ENCODE data around the gene TBX19.

TBX19 gene

DNA sequence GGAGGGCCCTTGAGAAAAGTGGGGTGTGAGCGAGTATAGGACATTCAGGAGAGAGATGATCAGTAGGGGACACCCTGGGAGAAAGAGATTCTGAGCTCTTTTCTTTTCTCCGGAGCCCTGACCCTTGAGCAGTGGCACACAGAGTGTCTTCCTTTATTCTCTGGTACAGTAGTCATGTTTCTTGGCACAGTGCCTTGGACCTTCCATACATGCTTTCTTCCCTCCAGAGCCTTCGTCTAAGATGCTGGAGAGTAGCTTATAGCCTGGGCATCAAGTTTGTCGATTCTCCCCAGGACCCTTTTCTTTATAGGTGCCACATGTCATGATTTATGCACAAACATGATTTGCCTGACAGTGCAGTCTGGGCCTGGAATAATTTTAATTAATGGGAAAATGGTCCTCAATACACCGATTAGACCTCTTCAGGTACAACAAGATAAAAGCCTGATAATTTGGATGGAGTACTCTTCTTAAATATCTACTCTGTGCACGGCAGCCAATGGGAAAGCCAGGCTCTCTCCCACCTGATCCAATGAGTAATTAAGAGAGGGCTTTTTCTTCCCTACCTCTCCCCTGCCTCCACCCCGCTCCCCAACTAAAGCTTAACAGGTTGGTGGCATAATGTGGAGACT, at the start of gene TBX19:
Gene TBX19, plus strand, starts transcription at position 582 of the 632 bp plus-strand sequence. CDS start 214 bp downstream, outside the sequence.
- no peaks in the 10 kb centered on the region for H3K27me3 ChIP-seq (replicated peaks)
- TF ChIP-seq, protein P1, sequence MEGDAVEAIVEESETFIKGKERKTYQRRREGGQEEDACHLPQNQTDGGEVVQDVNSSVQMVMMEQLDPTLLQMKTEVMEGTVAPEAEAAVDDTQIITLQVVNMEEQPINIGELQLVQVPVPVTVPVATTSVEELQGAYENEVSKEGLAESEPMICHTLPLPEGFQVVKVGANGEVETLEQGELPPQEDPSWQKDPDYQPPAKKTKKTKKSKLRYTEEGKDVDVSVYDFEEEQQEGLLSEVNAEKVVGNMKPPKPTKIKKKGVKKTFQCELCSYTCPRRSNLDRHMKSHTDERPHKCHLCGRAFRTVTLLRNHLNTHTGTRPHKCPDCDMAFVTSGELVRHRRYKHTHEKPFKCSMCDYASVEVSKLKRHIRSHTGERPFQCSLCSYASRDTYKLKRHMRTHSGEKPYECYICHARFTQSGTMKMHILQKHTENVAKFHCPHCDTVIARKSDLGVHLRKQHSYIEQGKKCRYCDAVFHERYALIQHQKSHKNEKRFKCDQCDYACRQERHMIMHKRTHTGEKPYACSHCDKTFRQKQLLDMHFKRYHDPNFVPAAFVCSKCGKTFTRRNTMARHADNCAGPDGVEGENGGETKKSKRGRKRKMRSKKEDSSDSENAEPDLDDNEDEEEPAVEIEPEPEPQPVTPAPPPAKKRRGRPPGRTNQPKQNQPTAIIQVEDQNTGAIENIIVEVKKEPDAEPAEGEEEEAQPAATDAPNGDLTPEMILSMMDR (IDR thresholded peaks at IDR 0.05; ENCODE audit: low read depth, low read length, missing control alignments): no peak
- in situ Hi-C loops (cut with HindIII; ENCODE audit: low pct_ligation_motif_present, low sequenced_read_pairs): no loop called here
- DNase-seq: no peak
- H3K36me3 ChIP-seq (replicated peaks): no peaks in the 10 kb centered on the region
- H3K4me3 ChIP-seq (ENCODE audit: low read depth, low read length): no peak within 1 kb of the TSS
- H3K27ac ChIP-seq: no peak within 1 kb of the TSS

DNA sequence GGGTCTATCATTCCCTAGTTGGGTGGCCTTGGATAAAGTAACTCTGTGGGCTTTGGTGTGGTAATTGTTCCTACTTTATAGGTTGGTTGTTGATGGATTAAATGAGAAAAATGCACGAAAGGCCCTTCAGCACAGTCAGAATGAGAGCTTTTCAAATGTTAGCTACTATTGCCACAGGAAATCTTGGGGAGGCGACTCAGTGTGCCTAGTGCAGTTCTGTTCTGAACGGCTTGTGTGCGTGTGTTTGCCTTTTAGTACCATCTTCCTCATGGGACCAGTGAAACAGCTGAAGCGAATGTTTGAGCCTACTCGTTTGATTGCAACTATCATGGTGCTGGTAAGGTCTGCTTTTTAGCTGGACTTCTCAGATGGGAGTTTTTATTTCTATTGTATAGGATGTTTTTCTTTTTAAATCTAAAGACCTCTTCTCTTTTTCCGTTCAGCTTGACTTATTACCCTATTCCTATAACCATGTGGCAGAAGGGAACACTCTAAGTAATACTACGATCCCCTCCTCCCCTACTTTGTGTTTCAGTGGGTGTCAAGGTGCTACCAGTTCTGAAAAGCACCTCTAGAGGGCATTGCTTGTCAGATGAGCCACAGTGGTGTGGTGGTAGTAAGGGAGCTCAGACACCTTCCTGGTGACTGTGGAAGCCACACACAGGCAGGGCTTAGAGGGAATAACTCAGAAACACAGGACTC, 45.7 kb upstream of the TBX19 start:
- peak; percentile 53 for DNase-seq
- in situ Hi-C loops (cut with HindIII; ENCODE audit: low pct_ligation_motif_present, low sequenced_read_pairs): no loop called here
- Histone ChIP-seq H3K27me3 (replicated peaks) (no peaks in the 10 kb centered on the region), H3K4me3 (ENCODE audit: low read depth, low read length) (no peak overlapping the region), H3K36me3 (replicated peaks) (peaks cover 31% of the 10 kb centered on the region), H3K27ac (no peak overlapping the region)
- TF ChIP-seq, protein P1 (IDR thresholded peaks at IDR 0.05; ENCODE audit: low read depth, low read length, missing control alignments): peak; percentile 84

DNA sequence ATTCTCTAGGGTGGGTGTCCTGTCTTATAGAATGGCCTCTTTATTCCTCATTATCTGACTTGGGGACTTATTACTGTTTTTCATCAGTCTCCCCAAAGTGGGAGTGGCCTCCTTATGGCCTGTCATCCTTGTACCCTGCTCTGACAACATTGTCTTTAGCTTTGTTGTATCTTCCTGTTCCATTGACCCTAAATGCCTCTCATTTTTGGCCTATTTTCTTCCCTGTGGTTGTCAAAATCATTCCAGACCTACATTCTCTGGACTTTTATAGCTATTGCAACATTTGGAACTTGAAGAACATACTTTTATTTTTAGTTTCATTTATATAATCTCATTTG, 45.2 kb upstream of the TBX19 start:
- Histone ChIP-seq H3K27ac (no peak overlapping the region), H3K27me3 (replicated peaks) (no peaks in the 10 kb centered on the region), H3K4me3 (ENCODE audit: low read depth, low read length) (no peak overlapping the region), H3K36me3 (replicated peaks) (peaks cover 31% of the 10 kb centered on the region)
- DNase-seq: no peak
- in situ Hi-C loops (cut with HindIII; ENCODE audit: low pct_ligation_motif_present, low sequenced_read_pairs): no loop called here
- TF ChIP-seq, protein P1 (IDR thresholded peaks at IDR 0.05; ENCODE audit: low read depth, low read length, missing control alignments): no peak

DNA sequence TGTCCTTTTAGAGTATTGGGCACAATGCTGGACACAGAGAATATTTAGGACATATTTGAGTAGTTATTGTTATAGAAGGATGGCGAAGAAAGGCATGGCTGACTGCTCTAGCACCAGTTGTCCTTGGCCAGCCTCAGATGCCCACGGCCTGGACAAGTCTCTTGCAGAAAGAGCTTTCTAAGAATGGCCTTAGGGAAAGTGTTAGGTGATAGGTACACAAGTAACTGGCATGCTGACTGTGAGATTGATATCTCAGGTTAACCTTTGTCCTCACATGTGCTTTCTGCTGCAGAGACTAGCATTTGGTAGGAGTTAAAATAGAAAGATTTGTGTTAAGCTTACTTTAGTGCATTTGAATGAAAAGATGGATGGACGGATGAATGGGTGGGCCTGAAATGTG, 44.7 kb upstream of the TBX19 start:
- Histone ChIP-seq H3K4me3 (ENCODE audit: low read depth, low read length) (no peak overlapping the region), H3K27me3 (replicated peaks) (no peaks in the 10 kb centered on the region), H3K36me3 (replicated peaks) (peaks cover 31% of the 10 kb centered on the region), H3K27ac (no peak overlapping the region)
- TF ChIP-seq, protein P1 (IDR thresholded peaks at IDR 0.05; ENCODE audit: low read depth, low read length, missing control alignments): no peak
- DNase-seq: no peak
- in situ Hi-C loops (cut with HindIII; ENCODE audit: low pct_ligation_motif_present, low sequenced_read_pairs): no loop called here

DNA sequence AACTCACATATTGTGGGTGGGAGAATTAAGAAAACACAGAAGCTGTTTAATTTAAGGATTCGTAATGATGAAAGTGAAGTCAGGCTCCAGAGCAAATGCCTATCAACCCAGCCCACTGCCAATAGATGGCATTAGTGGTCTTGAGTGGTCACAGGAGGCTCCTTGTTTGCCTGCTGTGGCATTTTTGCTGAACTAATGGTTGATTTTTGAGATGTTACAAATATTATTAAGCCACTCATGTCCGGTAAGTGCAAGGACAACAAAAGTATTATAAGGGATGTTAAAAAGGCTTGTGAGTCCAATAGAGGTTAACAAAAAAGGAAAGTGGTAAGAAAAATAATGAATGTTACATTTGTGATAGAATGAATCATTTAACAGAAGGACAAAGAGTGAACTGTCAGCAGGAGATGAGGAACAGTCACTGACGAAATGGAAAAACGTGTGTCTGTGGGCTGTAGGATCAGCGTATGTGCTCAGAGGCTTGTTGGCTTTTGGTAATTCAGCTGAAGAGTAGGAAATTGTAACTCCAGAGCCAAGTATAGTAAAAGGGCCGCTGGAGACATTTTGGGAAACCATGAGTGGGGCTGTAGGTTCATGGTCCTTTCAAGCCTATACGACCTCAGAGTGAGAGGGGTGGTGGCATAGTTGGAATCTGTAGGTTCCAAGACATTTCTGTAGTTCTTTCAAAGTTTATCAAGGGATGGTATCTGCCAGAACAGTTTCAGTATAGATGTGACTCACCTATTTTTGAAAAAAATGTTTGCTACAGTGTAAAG, 43.7 kb upstream of the TBX19 start:
- H3K36me3 ChIP-seq (replicated peaks): peaks cover 31% of the 10 kb centered on the region
- DNase-seq: no peak

More for the DNA sequence above, 43.7 kb upstream of the TBX19 start:
- no peaks in the 10 kb centered on the region for H3K27me3 ChIP-seq (replicated peaks)
- H3K4me3 ChIP-seq (ENCODE audit: low read depth, low read length): no peak overlapping the region
- in situ Hi-C loops (cut with HindIII; ENCODE audit: low pct_ligation_motif_present, low sequenced_read_pairs): no loop called here
- TF ChIP-seq, protein P1 (IDR thresholded peaks at IDR 0.05; ENCODE audit: low read depth, low read length, missing control alignments): peak; percentile 24
- no peak overlapping the region for H3K27ac ChIP-seq

All from brain microvascular endothelial cell (primary cell).